HepG2 (cell line): ENCODE measurements around the gene SLC9A9. TPM values are rescaled to one million over a fixed set of nuclear protein-coding genes. Genes with fewer than 3 reads are reported as not detected.

Experiments used
- ATAC-seq: fragments of 200-7000 bp; cut with Tn5 transposase; 3 replicates; pipeline ENCODE4 v1.9.1; 2020; ENCODE audit warnings: mild to moderate bottlenecking, moderate library complexity
- BruUV-seq: library from RNA; stranded (reverse); fragments of 400-500 nt; replicated peaks from 2 replicates; lab custom pipeline; 2021; lab: Mats Ljungman, UMichigan
- CTCF ChIA-PET: fragments of 300-600 bp; formaldehyde crosslinking; extraction: SDS; loops from one replicate; lab custom pipeline; 2021; ENCODE audit warnings: low total read pairs, inconsistent platforms, low intra/inter-chr PET ratio; lab: Yijun Ruan, JAX
- POLR2A ChIA-PET: fragments of 350-600 bp; sonication (Branson Sonifier 250); formaldehyde crosslinking; loops from one replicate; lab custom pipeline; 2020; ENCODE audit warnings: antibody characterized with exemption, inconsistent platforms; lab: Yijun Ruan, JAX
- DNase-seq: peaks from one replicate; pipeline ENCODE4 v3.0.0-alpha.2; 2015; ENCODE audit warnings: low spot score
- FAIRE-seq: peaks from 3 replicates; lab custom pipeline; 2011; peaks lifted over from hg19 to GRCh38; lab: Jason Lieb, UNC
- H2AFZ ChIP-seq: one replicate; pipeline ENCODE4 v1.6.1; 2011; ENCODE audit warnings: low read length, inconsistent platforms
- H3K27ac ChIP-seq: fragments of 300-600 bp; 3 replicates; pipeline ENCODE4 v1.8.0; 2011; ENCODE audit warnings: mixed run types, mild to moderate bottlenecking, mixed read lengths, low read length, inconsistent platforms; ENCODE audit not compliant: insufficient read depth; ENCODE audit errors: extremely low read length
- H3K27me3 ChIP-seq, 2 experiments: fragments of 200-600 bp in 1 of 2; 2 replicates in 1 of 2; 3 replicates in 1 of 2; pipeline versions ENCODE4 v1.6.0 to v1.8.0; 2011; ENCODE audit warnings: low read length in 2 of 2, mild to moderate bottlenecking in 2 of 2, moderate library complexity in 2 of 2, inconsistent platforms in 1 of 2; ENCODE audit not compliant: insufficient read depth in 2 of 2, control insufficient read depth in 1 of 2
- H3K36me3 ChIP-seq, 2 experiments: fragments of 200-600 bp in 1 of 2; replicated peaks in 1 of 2; 2 replicates in 1 of 2; 3 replicates in 1 of 2; pipeline versions ENCODE4 v1.5.1 to v1.8.0; 2011; ENCODE audit warnings: low read length in 2 of 2, inconsistent platforms in 1 of 2; ENCODE audit not compliant: insufficient read depth in 2 of 2, control insufficient read depth in 1 of 2
- H3K4me1 ChIP-seq: 2 replicates; pipeline ENCODE4 v1.5.1; 2012; ENCODE audit warnings: low read length, inconsistent platforms; ENCODE audit not compliant: insufficient read depth
- H3K4me2 ChIP-seq: 2 replicates; pipeline ENCODE4 v1.6.0; 2011; ENCODE audit warnings: low read depth, low read length, inconsistent platforms
- H3K4me3 ChIP-seq, 3 experiments: fragments of 200-600 bp in 1 of 3; sonication (generic), shearing (Covaris generic) in 1 of 3; replicated peaks in 1 of 3; 2 replicates each; pipeline ENCODE4 v1.5.1; 2011 to 2016; ENCODE audit warnings: low read length in 3 of 3, inconsistent platforms in 2 of 3, low read depth in 2 of 3, mild to moderate bottlenecking in 2 of 3, control low read depth in 1 of 3, mixed read lengths in 1 of 3; ENCODE audit not compliant: insufficient read depth in 1 of 3
- H3K79me2 ChIP-seq: one replicate; pipeline ENCODE4 v1.6.1; 2011; ENCODE audit warnings: low read length, inconsistent platforms; ENCODE audit not compliant: insufficient read depth
- H3K9ac ChIP-seq: 2 replicates; pipeline ENCODE4 v1.6.0; 2011; ENCODE audit warnings: mild to moderate bottlenecking, low read depth, low read length, inconsistent platforms; ENCODE audit not compliant: insufficient read depth
- H3K9me3 ChIP-seq: 2 replicates; pipeline ENCODE4 v1.5.1; 2012; ENCODE audit warnings: mild to moderate bottlenecking, low read length
- H4K20me1 ChIP-seq: 2 replicates; pipeline ENCODE4 v1.6.0; 2011; ENCODE audit warnings: inconsistent platforms, mild to moderate bottlenecking, low read length, moderate library complexity; ENCODE audit not compliant: insufficient read depth
- FOXM1 ChIP-seq: sonication (generic); formaldehyde crosslinking; IDR thresholded peaks from 2 replicates; pipeline ENCODE4 v1.5.0; 2020; ENCODE audit warnings: missing genetic modification reagents
- HNRNPK ChIP-seq: fragments of 200-400 bp; formaldehyde crosslinking; IDR thresholded peaks from 2 replicates; pipeline ENCODE4 v1.6.1; 2018; ENCODE audit warnings: low read length, low read depth, moderate library complexity, mild to moderate bottlenecking; ENCODE audit not compliant: poor library complexity, severe bottlenecking
- ISL2 ChIP-seq: sonication (generic); formaldehyde crosslinking; IDR thresholded peaks from 2 replicates; pipeline ENCODE4 v1.5.0; 2020; ENCODE audit warnings: missing genetic modification reagents
- KAT7 ChIP-seq: IDR thresholded peaks from 2 replicates; pipeline ENCODE4 v1.6.1; 2018; ENCODE audit warnings: borderline replicate concordance, missing compliant biosample characterization
- NRL ChIP-seq: sonication (generic); formaldehyde crosslinking; IDR thresholded peaks from 2 replicates; pipeline ENCODE4 v1.5.0; 2020; ENCODE audit warnings: missing genetic modification reagents, mild to moderate bottlenecking, moderate library complexity, borderline replicate concordance
- SMC3 ChIP-seq: IDR thresholded peaks from 2 replicates; pipeline ENCODE4 v1.6.1; 2011; ENCODE audit warnings: low read length, improper control_type of control experiment
- STAG1 ChIP-seq: sonication (generic); formaldehyde crosslinking; IDR thresholded peaks from 2 replicates; pipeline ENCODE4 v1.4.0; 2020; ENCODE audit warnings: missing genetic modification reagents
- ZFAT ChIP-seq: sonication (generic); formaldehyde crosslinking; conservative IDR thresholded peaks from 2 replicates; pipeline ENCODE4 v1.8.1; 2023; ENCODE audit warnings: missing genetic modification reagents, inconsistent platforms
- ZNF329 ChIP-seq: sonication (generic); formaldehyde crosslinking; IDR thresholded peaks from 2 replicates; pipeline ENCODE4 v1.9.0; 2021; ENCODE audit warnings: low read depth, mild to moderate bottlenecking, missing genetic modification reagents
- WGBS: methylation state at CpG from one replicate; pipeline ENCODE4 v1.1.6; 2017; ENCODE audit warnings: low lambda C conversion rate; 5-methylcytosine and 5-hydroxymethylcytosine counted together
- in situ Hi-C: cut with HindIII; loops from 2 replicates; pipeline ENCODE4 v1.10.0; 2017; ENCODE audit warnings: low pct_unique_long_range_greater_than_20kb; ENCODE audit not compliant: extremely low pct_ligation_motif_present
- intact Hi-C: fragments of 100-400 bp; cut with micrococcal nuclease; formaldehyde crosslinking; loops from one replicate; pipeline ENCODE4 v1.10.0; 2022; ENCODE audit not compliant: unreplicated experiment
- polyA plus RNA-seq, 8 experiments: library from polyadenylated mRNA; depleted of rRNA in 3 of 8; stranded (reverse) in 7 of 8; unstranded in 1 of 8; fragments of >200 nt; fragmentation: Illumina TruSeq in 4 of 8; extraction: Trizol in 4 of 8; gene quantifications; 2 replicates each; pipeline versions ENCODE4 v1.2.1 to v1.2.3, GENCODE V29; 2011 to 2016; ENCODE audit warnings: low read depth in 4 of 8, missing spikeins in 1 of 8, mixed read lengths in 1 of 8; ENCODE audit not compliant: insufficient read depth in 1 of 8
- total RNA-seq, 5 experiments: library from RNA; depleted of rRNA; stranded (reverse); fragments of >200 nt; fragmentation: Illumina TruSeq; extraction: Trizol; gene quantifications; 2 replicates each; pipeline ENCODE4 v1.2.3, GENCODE V29; 2016; ENCODE audit warnings: low read depth in 1 of 5
- TF ChIP-seq, protein P1 (sequence below): sonication (generic); formaldehyde crosslinking; IDR thresholded peaks from 2 replicates; pipeline ENCODE4 v1.5.1; 2020; ENCODE audit warnings: missing genetic modification reagents, mild to moderate bottlenecking, borderline replicate concordance
- TF ChIP-seq, protein P2 (sequence below): sonication (generic); formaldehyde crosslinking; IDR thresholded peaks from 2 replicates; pipeline ENCODE4 v1.4.0; 2020; ENCODE audit warnings: low read depth, missing genetic modification reagents
- TF ChIP-seq, protein P3 (sequence below): sonication (generic); formaldehyde crosslinking; IDR thresholded peaks from 2 replicates; pipeline ENCODE4 v1.5.0; 2020; ENCODE audit warnings: mild to moderate bottlenecking, missing genetic modification reagents

The SLC9A9 gene
- total and polyA plus RNA-seq, 2 of the 13 experiments (the other 11 are each of a cell fraction or from before 2014, with no cell fraction given): not detected

DNA sequence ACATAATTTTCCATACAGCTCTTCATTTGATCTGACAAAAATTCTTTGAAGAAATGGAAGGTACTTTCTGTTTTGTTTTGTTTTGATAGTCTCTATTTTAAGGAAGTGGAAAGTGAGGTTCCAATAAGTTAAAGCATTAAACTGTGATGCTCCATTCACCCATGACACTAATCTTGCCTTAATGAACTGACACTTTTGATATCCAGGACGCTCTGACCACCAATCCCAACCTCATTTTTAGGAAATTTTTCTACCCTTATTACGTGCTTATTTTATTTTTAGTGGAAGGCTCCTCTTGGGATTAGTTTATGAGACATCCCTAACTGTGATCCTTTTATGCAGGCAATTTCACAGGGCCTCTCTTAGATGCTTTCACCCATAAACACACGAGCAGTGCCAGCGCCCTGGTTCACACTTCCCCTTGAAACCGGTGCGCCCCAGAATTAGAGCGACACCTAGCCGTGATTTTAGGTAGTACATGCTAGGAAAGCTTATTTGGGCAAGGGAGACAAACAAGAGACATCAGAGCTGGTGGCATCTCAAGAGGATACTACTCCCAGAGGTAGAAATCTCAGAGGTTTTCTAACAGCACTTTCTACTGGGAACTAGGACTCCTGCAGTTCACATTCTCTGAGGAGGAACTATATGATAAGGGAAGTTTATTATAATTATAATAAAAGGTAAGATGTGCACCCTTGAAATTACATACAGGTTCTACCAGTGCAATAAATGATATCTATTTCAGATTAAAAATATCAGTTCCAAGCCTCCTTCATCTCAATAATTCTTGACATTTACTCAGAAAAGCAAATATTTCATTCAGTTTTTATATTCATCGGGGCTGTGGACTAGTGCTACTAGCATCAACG is 173.9 kb downstream of the SLC9A9 start (continued):
- TF ChIP-seq NRL (CRISPR knock-in tag): no peak
- TF ChIP-seq ISL2 (CRISPR knock-in tag): no peak
- no peak for TF ChIP-seq ZNF329
- no peak for TF ChIP-seq KAT7 (CRISPR knock-in tag)
- TF ChIP-seq, protein P1, sequence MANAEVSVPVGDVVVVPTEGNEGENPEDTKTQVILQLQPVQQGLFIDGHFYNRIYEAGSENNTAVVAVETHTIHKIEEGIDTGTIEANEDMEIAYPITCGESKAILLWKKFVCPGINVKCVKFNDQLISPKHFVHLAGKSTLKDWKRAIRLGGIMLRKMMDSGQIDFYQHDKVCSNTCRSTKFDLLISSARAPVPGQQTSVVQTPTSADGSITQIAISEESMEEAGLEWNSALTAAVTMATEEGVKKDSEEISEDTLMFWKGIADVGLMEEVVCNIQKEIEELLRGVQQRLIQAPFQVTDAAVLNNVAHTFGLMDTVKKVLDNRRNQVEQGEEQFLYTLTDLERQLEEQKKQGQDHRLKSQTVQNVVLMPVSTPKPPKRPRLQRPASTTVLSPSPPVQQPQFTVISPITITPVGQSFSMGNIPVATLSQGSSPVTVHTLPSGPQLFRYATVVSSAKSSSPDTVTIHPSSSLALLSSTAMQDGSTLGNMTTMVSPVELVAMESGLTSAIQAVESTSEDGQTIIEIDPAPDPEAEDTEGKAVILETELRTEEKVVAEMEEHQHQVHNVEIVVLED (CRISPR knock-in tag): no peak
- peak; percentile 37; the same call in 1 of the 2 replicates for TF ChIP-seq SMC3
- TF ChIP-seq STAG1 (CRISPR knock-in tag): peak; percentile 78

DNA sequence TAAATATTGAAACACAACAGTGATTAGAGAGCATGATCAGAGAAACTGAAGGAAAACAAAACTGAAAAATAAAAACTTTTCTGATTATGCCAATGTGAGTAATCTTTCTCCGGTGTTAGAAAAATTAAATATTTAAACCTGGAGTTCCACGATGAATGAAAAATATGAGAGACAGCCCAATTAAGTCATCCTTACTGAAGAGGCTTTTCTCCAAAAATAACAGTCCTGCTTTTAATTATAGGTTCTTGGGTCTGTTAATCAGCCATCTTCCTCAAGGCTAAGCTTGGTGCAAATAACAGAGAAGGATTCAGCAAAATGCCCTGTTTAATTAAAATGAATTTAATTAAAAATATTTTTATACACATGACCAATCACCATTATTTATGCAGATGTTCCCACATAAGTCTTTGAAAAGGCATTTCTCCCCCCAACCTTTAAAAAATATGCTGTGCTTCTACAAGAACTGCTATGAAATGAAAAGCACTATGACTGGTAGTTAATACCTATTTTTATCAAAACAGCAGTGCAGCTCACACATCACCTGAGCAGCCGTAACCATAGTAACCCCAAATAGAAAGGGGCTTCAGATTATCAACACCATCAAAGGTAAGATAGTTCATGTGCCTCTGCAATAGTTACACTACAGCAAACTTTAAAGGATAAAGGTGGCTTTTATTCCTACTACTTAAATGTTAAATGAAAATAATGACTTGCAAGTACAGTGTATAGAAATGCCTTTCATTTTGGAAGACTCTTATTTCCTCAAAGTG is 175.7 kb downstream of the SLC9A9 start:
- Histone ChIP-seq H3K4me3 (no peak overlapping the region), H3K4me1 (no peaks in the 10 kb centered on the region), H3K36me3 (no peaks in the 10 kb centered on the region), H3K27me3 (no peaks in the 10 kb centered on the region), H3K79me2 (no peaks in the 10 kb centered on the region), H2AFZ (no peak overlapping the region), H3K27ac (no peak overlapping the region), H3K9me3 (no peaks in the 10 kb centered on the region), H3K9ac (no peak overlapping the region), H4K20me1 (no peaks in the 10 kb centered on the region), H3K4me2 (no peak overlapping the region)
- 46% methylated on average over 3 of the region's 3 CpGs for WGBS
- ATAC-seq (no peak), DNase-seq (no peak), FAIRE-seq (no peak)
- in situ Hi-C loops (no loop called here), intact Hi-C loops (no loop called here)
- no TSS peak for BruUV-seq
- CTCF ChIA-PET: no interaction called here
- POLR2A ChIA-PET: no interaction called here
- TF ChIP-seq HNRNPK (no peak), FOXM1 (CRISPR knock-in tag) (no peak), ZFAT (no peak)
- TF ChIP-seq, protein P2, sequence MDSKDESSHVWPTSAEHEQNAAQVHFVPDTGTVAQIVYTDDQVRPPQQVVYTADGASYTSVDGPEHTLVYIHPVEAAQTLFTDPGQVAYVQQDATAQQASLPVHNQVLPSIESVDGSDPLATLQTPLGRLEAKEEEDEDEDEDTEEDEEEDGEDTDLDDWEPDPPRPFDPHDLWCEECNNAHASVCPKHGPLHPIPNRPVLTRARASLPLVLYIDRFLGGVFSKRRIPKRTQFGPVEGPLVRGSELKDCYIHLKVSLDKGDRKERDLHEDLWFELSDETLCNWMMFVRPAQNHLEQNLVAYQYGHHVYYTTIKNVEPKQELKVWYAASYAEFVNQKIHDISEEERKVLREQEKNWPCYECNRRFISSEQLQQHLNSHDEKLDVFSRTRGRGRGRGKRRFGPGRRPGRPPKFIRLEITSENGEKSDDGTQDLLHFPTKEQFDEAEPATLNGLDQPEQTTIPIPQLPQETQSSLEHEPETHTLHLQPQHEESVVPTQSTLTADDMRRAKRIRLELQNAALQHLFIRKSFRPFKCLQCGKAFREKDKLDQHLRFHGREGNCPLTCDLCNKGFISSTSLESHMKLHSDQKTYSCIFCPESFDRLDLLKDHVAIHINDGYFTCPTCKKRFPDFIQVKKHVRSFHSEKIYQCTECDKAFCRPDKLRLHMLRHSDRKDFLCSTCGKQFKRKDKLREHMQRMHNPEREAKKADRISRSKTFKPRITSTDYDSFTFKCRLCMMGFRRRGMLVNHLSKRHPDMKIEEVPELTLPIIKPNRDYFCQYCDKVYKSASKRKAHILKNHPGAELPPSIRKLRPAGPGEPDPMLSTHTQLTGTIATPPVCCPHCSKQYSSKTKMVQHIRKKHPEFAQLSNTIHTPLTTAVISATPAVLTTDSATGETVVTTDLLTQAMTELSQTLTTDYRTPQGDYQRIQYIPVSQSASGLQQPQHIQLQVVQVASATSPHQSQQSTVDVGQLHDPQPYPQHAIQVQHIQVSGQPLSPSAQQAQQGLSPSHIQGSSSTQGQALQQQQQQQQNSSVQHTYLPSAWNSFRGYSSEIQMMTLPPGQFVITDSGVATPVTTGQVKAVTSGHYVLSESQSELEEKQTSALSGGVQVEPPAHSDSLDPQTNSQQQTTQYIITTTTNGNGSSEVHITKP (CRISPR knock-in tag): no peak
- TF ChIP-seq, protein P3, sequence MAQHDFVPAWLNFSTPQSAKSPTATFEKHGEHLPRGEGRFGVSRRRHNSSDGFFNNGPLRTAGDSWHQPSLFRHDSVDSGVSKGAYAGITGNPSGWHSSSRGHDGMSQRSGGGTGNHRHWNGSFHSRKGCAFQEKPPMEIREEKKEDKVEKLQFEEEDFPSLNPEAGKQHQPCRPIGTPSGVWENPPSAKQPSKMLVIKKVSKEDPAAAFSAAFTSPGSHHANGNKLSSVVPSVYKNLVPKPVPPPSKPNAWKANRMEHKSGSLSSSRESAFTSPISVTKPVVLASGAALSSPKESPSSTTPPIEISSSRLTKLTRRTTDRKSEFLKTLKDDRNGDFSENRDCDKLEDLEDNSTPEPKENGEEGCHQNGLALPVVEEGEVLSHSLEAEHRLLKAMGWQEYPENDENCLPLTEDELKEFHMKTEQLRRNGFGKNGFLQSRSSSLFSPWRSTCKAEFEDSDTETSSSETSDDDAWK: no peak
